GM18508 (cell line): ENCODE results near the gene NFASC.

Experiments used
- ATAC-seq: cut with Tn5 transposase; IDR thresholded peaks from one replicate; pipeline ENCODE4 v1.9.1; 2021; ENCODE audit warnings: moderate number of reproducible peaks; ENCODE audit not compliant: insufficient read depth, unreplicated experiment

Gene NFASC

DNA sequence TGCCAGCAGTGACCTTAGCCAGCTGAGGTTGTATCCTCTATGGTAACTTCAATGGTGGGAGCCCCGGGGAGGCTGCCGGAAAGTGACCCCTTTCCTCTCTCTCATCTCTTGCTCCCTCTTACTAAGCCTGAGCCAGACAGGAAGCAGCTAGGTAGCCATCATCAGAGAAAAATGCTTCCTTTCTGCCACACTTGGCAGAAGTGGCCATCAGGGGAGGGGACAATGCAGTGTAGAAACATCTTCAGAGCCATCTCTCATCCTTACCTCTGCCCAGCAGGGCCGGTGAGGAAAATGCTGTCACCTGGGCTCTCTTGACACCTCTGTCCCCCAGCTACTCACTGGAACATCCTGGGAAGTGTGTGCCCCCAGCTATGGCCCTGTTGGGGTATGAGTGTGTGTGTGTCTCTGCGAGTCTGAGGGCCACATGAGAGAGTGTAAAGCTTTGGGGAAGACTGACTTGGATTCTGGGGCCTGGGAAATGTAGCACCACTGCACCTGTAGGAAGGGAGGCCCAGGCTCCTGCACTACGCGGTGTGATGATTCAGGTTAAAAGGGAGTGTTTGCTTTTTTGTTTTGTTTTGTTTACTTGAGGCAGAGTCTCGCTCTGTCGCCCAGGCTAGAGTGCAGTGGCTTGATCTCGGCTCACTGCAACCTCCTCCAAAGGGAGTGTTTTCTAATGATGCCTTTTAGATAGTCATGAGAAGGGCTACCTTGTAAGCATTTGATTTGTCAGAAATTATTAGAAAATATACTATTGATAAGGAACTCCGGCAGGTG lies 123.6 kb downstream of the NFASC start:
- ATAC-seq = no peak

GRCh38 chr1:204996981-204997380 lies 126.3 kb downstream of the NFASC start:
- ATAC-seq = no peak

DNA sequence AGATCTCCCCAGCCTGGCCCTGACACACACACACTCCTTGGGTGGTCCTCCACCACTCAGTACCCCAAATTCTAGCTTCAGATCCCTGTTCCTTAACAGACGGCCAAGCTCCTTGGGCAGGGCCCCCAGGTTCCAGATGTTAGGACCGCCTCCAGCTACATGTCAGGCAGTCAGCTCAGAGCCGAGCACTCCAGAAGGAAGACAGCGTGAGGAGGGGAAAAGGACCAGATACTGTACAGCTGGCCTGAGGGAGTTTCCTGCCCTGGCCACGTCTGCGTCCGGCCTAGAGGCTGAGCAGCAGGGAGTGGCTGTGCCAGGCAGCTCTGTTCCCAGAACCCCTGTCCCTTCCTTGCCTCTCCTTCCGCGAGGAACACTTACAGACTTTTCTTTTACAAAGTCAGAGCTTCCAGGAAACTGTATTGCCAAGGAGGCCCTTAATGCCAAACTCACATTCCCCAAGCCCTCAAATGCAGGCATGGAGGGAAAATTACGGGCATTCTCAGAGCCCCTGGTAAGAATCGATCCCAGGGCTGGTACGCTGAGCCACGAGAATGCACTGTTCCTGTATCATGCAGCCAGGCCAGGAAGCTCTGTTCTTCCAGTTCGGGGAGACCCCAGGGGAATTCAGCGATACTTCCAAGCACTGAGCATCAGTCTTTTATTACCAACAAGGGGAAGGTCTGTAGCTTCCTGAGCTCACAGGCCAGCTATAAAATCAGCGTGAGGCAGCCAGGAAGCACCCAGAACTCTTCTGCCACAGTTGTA lies 127.1 kb downstream of the NFASC start:
- ATAC-seq = no peak

- no peak for ATAC-seq
Measured at GRCh38 chr1:205001162-205001561, 130.5 kb downstream of the NFASC start.

DNA sequence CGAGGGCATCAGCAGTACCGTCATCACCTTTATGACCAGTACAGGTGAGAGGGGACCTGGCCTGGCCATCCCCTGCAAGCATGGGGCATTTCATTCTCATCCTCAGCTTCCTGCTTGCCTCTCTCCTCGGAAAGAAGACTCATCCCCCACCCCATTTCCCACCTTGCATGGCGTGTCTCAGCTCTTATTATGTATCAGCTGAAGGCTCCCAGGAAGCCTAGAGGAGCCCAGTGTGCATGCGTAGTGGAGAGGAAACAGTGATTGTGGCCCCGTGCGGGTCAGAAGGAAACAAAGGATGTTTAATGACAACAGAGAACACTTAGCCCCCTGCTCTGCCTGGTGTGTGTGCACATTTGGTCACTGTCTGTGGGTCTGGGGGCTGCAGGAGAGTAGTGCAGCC lies 132.0 kb downstream of the NFASC start:
- no peak for ATAC-seq

DNA sequence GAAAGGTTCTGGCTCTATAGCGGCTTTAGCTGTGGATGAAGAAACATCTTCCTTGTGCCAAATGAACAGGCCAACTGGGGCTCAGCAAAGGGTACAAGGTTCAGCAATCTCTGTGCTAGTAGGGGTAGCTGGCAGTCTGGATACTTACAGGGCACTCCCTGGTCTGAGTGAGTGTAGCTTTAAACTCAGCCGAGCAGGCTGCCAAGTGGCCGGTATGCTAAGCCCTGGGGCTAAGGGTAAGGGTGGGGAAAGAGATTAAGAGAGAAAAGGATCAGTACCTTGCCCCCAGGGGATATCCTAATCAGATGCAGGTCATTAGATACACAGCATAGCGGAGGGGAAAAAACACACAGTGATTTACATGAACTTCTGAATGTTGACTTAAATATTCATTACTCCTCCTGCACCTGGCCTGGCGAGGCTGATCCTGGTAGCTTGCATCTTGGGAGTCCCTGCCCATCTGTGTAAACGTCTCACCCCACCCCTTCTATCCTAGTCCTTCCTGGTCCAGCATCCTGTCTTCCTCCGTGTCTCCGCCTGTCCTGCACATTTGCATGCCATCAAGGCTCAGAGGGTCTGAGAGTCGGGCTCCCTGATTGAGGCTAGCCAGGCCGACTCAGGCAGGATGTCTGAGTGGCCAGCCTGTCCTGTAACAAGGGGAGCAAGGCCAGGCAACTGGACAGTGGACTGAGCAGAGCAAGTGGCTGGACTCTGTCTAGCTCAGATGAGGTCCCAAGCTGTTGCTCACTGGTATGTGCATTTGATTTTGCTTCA lies 132.9 kb downstream of the NFASC start:
- no peak for ATAC-seq

- ATAC-seq = no peak
Measured at GRCh38 chr1:205004351-205004750, 133.7 kb downstream of the NFASC start.

DNA sequence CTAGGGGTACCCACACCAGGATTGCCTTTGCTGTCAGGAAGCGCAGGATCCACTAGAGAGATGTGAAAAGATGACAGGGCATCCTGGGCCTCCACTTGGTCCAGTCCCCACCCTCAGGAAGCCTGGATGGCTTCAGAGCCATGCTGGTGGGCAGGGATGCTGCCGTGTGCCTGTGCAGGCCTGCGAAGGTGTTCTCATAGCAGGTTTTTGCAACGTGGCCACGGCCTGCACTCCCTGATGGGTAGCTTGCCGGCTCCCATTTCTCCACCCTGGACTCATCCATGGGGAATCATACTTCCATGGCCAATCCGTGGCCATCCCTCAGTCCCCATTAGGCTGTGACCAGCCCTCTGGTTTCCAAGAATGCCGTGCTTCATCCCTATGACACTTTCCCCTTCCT lies 138.2 kb downstream of the NFASC start:
- ATAC-seq = no peak

- no peak for ATAC-seq
Measured at GRCh38 chr1:205009670-205010069, 139.0 kb downstream of the NFASC start.

DNA sequence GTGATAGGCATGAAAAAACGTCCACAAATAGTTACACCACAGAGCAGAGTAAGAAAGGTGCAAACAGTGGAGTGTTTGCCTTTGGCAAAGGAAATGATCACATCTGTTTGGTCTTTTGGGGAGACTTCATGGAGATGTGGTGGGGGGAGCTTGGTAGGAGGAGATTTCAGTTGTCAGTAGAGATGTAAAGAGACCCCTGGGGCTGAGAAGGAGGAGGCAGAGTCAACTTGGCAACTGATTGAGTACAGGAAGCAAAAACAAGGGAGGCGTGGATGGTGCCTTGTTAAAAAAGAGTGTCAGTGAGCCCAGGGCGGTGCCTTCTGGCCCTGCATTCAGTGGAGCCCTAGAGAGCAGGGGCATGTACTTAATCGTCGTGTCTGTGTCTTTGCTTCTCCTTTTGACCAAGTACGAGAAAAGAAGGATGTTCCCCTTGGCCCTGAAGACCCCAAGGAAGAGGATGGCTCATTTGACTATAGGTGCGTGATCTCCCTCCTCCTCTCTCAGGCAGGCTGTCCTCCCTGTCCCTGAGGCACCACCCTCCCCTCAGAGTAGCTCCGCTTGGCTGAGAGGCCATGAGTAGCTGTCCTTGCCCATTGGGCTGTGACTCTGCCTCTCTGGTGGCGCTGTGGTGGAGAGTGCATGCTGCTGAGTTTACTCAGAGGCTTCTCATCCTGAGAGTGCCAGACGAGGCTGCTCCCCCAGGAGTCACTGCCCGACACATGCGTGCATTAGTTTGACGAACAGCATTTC lies 141.9 kb downstream of the NFASC start:
- no peak for ATAC-seq

GRCh38 chr1:205013683-205014367 lies 143.2 kb downstream of the NFASC start:
- no peak for ATAC-seq

- ATAC-seq = no peak
Measured at GRCh38 chr1:205014783-205015182, 144.1 kb downstream of the NFASC start.

- no peak for ATAC-seq
Measured at GRCh38 chr1:205015241-205015640, 144.6 kb downstream of the NFASC start.

GRCh38 chr1:205016075-205016474 lies 145.4 kb downstream of the NFASC start:
- ATAC-seq = no peak

GRCh38 chr1:205016584-205016983 lies 145.9 kb downstream of the NFASC start:
- no peak for ATAC-seq

DNA sequence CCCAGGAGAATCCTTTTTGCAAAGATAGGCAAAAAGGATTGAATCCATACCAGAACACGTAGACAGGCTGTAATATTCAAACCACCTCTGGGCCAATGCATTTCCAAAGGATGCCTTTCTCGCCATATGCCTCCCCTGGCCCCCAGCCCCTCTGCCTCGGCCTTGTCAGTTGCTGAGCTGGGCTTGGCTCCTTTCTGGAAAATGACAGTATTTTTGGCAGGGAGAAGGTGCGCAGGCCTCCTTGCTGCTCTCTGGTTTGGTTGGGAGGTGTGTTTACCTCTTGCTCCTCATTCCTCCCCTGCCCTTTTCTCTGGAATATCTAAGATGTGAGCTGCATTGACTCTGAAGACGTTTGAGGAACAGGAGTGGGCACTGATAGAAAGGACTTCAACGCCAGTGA lies 146.3 kb downstream of the NFASC start:
- ATAC-seq = no peak

DNA sequence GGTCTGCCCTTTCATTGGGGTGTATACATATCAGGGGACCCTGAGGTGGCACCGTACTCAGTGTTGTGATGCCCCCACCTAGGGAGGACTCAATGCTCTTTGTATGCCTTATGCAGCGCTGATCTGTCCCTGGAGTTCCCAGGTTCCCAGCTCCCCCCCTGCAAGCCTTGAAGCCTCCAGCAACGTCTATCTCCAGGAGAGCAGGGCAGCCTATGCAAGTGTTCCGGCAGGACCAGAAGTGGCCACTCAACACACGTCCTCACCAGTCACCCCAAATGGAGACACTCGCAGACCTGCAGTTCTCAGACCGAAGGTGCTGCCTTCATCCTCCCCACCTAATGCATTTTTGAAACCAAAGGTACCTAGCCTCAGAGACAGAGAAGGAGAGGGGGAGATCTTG lies 147.1 kb downstream of the NFASC start:
- no peak for ATAC-seq

DNA sequence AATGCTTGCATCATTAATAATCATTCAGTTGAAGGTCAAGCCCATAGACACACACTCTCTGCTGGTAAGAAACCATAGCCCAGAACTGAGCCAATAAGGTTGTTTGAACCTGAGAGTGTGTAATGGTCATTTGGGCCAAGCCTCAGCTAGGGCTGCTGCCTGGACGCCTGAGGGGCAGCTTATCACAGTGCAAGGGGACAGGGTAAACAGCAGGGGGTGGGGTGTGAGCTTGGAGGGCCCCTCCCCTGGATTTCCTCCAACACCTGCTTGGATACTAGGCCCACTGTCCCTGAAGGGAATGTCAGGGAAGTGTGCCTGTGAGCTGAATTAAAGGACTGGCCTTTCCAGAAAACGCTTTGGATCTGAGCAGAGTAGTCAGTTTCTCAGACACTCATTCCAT lies 147.7 kb downstream of the NFASC start:
- no peak for ATAC-seq

- no peak for ATAC-seq
Measured at GRCh38 chr1:205020466-205020865, 149.8 kb downstream of the NFASC start.

DNA sequence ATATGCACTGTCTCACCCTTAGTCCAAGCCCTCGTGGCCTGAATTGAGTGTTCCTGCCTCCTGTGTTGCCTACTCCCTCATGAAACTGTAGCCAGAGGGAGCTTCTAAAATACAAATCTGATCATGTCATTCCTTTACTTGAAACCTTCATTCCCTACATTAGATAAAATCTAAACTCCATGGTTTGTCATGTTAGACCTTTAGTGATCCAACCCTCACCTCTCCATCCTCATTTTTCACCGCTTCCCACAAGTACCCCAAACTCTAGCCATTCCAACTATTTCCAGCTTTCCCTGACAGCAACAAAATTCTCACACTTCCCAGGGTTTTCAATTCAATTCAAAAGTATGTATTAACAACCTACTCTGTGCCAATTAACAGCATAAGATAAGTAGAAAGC lies 154.0 kb downstream of the NFASC start:
- ATAC-seq = no peak
